Heart right ventricle (tissue), 16 donors: Measurements from ENCODE around the gene RCAN1. TPM values are rescaled to one million over a fixed set of nuclear protein-coding genes. Genes with fewer than 3 reads are reported as not detected.

ENCODE experiments used
- ATAC-seq, 8 donors: fragments of 200-7000 bp; cut with Tn5 transposase; one replicate each; pipeline ENCODE4 v1.9.1; 2020; ENCODE audit warnings: mild to moderate bottlenecking in 8 of 8, moderate library complexity in 8 of 8, moderate number of reproducible peaks in 1 of 8
- DNase-seq, 2 donors: peaks; one replicate each; pipeline ENCODE4 v3.0.0-alpha.2; 2020
- H3K27ac ChIP-seq, 10 donors: fragments of 200-600 bp; sonication (generic) in 2 of 10; one replicate each; pipeline versions ENCODE4 v1.5.0 to v1.8.0; 2020 to 2022; ENCODE audit warnings: mild to moderate bottlenecking in 3 of 10
- H3K27me3 ChIP-seq, 7 donors: fragments of 200-600 bp; one replicate each; pipeline ENCODE4 v1.8.0; 2021 to 2022; ENCODE audit warnings: mild to moderate bottlenecking in 2 of 7
- H3K36me3 ChIP-seq, 9 donors: fragments of 200-600 bp; sonication (generic) in 1 of 9; one replicate each; pipeline versions ENCODE4 v1.5.0 to v1.8.0; 2020 to 2022; ENCODE audit warnings: mild to moderate bottlenecking in 2 of 9
- H3K4me1 ChIP-seq, 9 donors: fragments of 200-600 bp; sonication (generic) in 1 of 9; one replicate each; pipeline versions ENCODE4 v1.5.0 to v1.8.0; 2020 to 2022; ENCODE audit warnings: mild to moderate bottlenecking in 4 of 9
- H3K4me3 ChIP-seq, 10 donors: fragments of 200-600 bp; sonication (generic) in 2 of 10; one replicate each; pipeline versions ENCODE4 v1.5.0 to v1.8.0; 2020 to 2022; ENCODE audit warnings: mild to moderate bottlenecking in 7 of 10, moderate library complexity in 2 of 10
- H3K9me3 ChIP-seq, 11 donors: fragments of 200-600 bp in 10 of 11; sonication (generic) in 2 of 11; one replicate each; pipeline versions ENCODE4 v1.5.0 to v1.8.0; 2013 to 2022; ENCODE audit warnings: mild to moderate bottlenecking in 2 of 11, control low read depth in 1 of 11, moderate library complexity in 1 of 11
- WGBS, 2 donors: extraction: QIAGEN DNeasy Blood & Tissue Kit; methylation state at CpG; one replicate each; pipeline ENCODE4 v1.1.7; 2013; ENCODE audit warnings: inconsistent platforms in 1 of 2; 5-methylcytosine and 5-hydroxymethylcytosine counted together
- intact Hi-C, 10 donors: fragments of 100-400 bp; cut with DNase I; formaldehyde crosslinking; loops; one replicate each; pipeline versions ENCODE4 v1.11.1 to v1.14.2; 2022
- polyA plus RNA-seq, 2 donors: library from polyadenylated mRNA; stranded (reverse); fragments of 200-250 nt; gene quantifications; one replicate each; pipeline ENCODE4 v1.2.3, GENCODE V29; 2013
- total RNA-seq, 10 donors: library from RNA; stranded (reverse); fragmentation: NEBNext Ultra II Directional in 3 of 10; extraction: Animal tissue kit (Norgen Biotek cat#: 25700) in 3 of 10; gene quantifications; one replicate each; pipeline versions ENCODE4 v1.2.1 to v1.2.4, GENCODE V29; 2021 to 2023
- TF ChIP-seq, protein P1 (sequence below), 9 donors: fragments of 200-600 bp; sonication (generic) in 2 of 9; IDR thresholded peaks; one replicate each; pipeline versions ENCODE4 v1.5.0 to v1.8.0; 2021 to 2022; ENCODE audit warnings: antibody characterized with exemption in 9 of 9, mild to moderate bottlenecking in 5 of 9, moderate library complexity in 1 of 9
- donor health status: Arrhythmogenic right ventricular cardiomyopathy.
- donor health status: ischemic (EF 13 %, LVEDD 7.1; RV severe dilation, severe dysfunction).
- donor health status: healthy with polysubstance abuse.
- donor health status: DM: no; HTN: yes; CAD: no.
- donor health status: DM: no; HTN: no; CAD: no.
- donor health status: ischemic (EF 25% LVEDD 6.9; RV normal size, moderate dysfunction).
- donor health status: ischemic (EF 25% LVEDD 5.7; RV mildly dilated, moderate dysfunction).
- donor health status: healthy.
- donor health status: DM: yes; HTN: yes; CAD: no.
- donor health status: Ischemic cardiomyopathy.
- donor health status: ischemic (EF 35%, LVEDD 5.7; RV mildly dilated, moderate dysfunction).
- donor health status: nonischemic (EF 11% LVEDD 7.7; RV severe dilation, severe dysfunction).
- donor health status: DM: yes; HTN: yes; CAD: no.
- donor health status: PGD.
- donor health status: ischemic (EF 29% LVEDD 5.4; RV normal size, mild dysfunction).
- donor health status: nonischemic (EF 23%, LVEDD 6.1; RV moderate dilation, normal function).

Gene RCAN1
- total and polyA plus RNA-seq, 12 donors: 24.1 to 389 (median 60.1) TPM

DNA sequence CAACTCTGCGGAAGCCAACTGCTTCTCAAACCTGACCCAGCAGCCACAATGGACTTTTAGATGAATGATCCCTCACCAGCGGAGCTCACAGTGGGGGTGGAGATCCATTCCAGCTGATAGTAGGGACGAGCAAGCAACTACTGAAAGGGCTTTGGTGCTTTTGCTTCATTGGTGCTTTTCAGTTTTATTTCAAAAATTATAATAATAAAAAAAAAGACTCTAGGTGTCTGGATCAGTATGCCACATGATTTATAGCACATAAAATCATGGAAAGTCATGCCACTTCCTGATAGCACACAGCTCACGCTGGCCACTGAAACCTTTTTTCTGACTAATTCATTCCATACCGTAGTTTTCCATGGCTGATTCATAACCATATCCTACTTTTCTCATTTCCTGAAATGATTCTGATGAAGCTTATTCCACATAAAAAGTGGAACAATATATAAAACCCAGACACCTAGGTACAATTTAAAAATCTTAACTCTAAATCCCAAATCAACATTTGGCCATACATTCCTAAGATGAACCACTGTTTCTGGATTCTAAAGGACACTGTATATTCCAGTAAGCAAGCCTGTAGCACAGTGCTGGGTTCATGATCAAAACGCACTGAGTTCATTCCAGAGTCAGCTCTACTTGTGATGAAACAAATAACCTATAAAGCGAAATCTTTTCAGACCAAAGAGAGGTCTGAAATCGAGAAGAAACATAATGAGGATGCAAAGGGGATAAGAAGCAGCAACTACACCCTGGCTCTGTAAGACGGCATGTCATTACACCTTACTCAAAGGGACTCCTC is 61.6 kb downstream of the RCAN1 start:
- ATAC-seq: no peak
- intact Hi-C loops: no loop called here
- no peak for DNase-seq
- Histone ChIP-seq H3K4me1 (peaks cover 0 to 40% (median 11%) of the 10 kb centered on the region in 9 donors), H3K27ac (peak overlapping the region in 4 of 10 donors; percentile 27 to 56 (median 46)), H3K36me3 (no peaks in the 10 kb centered on the region), H3K9me3 (no peaks in the 10 kb centered on the region), H3K27me3 (no peaks in the 10 kb centered on the region), H3K4me3 (no peak overlapping the region)
- 78 to 82% methylated on average over 9 of the region's 9 CpGs for WGBS, 2 donors
- TF ChIP-seq, protein P1, sequence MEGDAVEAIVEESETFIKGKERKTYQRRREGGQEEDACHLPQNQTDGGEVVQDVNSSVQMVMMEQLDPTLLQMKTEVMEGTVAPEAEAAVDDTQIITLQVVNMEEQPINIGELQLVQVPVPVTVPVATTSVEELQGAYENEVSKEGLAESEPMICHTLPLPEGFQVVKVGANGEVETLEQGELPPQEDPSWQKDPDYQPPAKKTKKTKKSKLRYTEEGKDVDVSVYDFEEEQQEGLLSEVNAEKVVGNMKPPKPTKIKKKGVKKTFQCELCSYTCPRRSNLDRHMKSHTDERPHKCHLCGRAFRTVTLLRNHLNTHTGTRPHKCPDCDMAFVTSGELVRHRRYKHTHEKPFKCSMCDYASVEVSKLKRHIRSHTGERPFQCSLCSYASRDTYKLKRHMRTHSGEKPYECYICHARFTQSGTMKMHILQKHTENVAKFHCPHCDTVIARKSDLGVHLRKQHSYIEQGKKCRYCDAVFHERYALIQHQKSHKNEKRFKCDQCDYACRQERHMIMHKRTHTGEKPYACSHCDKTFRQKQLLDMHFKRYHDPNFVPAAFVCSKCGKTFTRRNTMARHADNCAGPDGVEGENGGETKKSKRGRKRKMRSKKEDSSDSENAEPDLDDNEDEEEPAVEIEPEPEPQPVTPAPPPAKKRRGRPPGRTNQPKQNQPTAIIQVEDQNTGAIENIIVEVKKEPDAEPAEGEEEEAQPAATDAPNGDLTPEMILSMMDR (IDR thresholded peaks at IDR 0.05): no peak

GRCh38 chr21:34552360-34553098 is 62.4 kb downstream of the RCAN1 start:
- intact Hi-C loops: no loop called here

DNA sequence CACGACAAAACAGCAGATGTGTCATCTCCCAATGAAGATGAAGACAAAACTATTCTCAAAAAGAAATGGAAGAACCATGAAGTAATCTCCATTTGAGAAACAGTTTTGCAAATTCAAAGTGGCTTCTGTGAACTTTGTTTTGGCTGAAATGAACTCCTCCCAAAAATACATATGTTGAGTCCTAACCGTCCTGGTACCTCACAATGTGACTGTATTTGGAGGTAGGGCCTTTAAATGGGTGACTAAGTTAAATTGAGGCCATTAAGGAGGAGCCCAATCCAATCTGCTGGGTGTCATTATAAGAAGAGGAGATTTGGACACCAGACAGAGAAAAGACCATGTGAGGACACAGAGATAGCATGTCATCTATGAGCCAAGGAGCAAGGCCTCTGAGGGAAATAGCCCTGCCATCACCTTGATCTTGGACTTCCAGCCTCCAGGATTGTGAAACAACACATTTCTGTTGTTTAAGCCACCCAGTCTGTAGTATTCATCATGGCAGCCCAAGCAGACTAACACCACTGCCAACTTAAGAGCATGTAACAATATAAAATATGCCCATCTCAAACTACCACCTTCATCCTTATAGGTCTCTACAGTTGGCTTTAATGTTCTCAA is 64.6 kb downstream of the RCAN1 start:
- intact Hi-C loops: no loop called here
- no peak for DNase-seq
- WGBS, 2 donors: 79 to 96% methylated on average over 2 of the region's 2 CpGs
- H3K9me3 ChIP-seq: no peaks in the 10 kb centered on the region
- TF ChIP-seq, protein P1 (IDR thresholded peaks at IDR 0.05): no peak
- no peak overlapping the region for H3K4me3 ChIP-seq
- no peaks in the 10 kb centered on the region for H3K36me3 ChIP-seq
- H3K4me1 ChIP-seq: peaks cover 0 to 57% (median 30%) of the 10 kb centered on the region in 9 donors
- no peak for ATAC-seq
- no peak overlapping the region for H3K27ac ChIP-seq
- no peaks in the 10 kb centered on the region for H3K27me3 ChIP-seq

More at GRCh38 chr21:34552360-34553098, 62.4 kb downstream of the RCAN1 start:
- Histone ChIP-seq H3K27ac (peak overlapping the region in 4 of 10 donors; percentile 18 to 53 (median 32)), H3K27me3 (no peaks in the 10 kb centered on the region), H3K4me3 (no peak overlapping the region), H3K4me1 (peaks cover 0 to 34% (median 11%) of the 10 kb centered on the region in 9 donors), H3K9me3 (no peaks in the 10 kb centered on the region), H3K36me3 (no peaks in the 10 kb centered on the region)
- TF ChIP-seq, protein P1 (IDR thresholded peaks at IDR 0.05): no peak
- peak in 1 of 8 donors; percentile 28 for ATAC-seq
- 86 to 90% methylated on average over 7 of the region's 7 CpGs for WGBS, 2 donors
- DNase-seq: no peak

DNA sequence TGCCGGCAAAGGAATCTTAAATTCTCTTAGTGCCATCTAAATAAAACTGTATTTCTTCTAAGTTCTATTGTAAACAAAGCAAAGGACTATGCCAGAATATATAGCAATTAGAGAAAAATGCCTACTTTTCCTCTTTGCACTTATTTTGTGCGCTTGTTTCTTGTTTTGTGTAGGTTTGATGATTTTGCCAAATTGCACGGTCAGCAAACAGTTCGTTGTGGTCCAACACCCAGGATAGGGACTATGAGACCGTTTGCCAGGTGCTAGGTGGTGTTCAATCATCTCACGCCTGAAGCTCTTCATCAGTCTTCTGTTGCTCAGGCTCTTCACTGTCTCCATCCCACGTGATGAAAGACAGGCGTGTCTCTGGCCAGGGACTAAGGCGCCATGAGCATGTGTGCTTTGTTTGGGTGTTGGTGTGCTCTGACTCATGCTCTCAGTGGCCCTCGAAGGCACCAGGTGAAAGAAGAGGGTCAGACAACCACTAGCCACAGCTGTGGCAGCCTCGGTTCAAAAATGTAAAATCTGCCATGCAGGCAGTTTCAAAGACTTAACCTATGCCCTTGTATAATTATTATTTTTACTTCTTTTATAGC is 66.0 kb downstream of the RCAN1 start:
- no peak overlapping the region for H3K4me3 ChIP-seq

More for the DNA sequence above, 66.0 kb downstream of the RCAN1 start:
- Histone ChIP-seq H3K9me3 (no peaks in the 10 kb centered on the region), H3K27me3 (no peaks in the 10 kb centered on the region), H3K4me1 (peaks cover 0 to 68% (median 44%) of the 10 kb centered on the region in 9 donors), H3K27ac (no peak overlapping the region), H3K36me3 (no peaks in the 10 kb centered on the region)
- 83 to 84% methylated on average over 11 of the region's 11 CpGs for WGBS, 2 donors
- DNase-seq: no peak
- intact Hi-C loops: no loop called here
- TF ChIP-seq, protein P1 (IDR thresholded peaks at IDR 0.05): no peak
- no peak for ATAC-seq
